Fibroblast of skin of right biceps (primary cell): ENCODE results near the gene FOXR1.
"Not testable (repeated sequence)": the region's sequence is repeated elsewhere in the genome, so short reads cannot be mapped to it uniquely, and the experiment has no call there.

Experiments
- DNase-seq: peaks from one replicate; pipeline ENCODE4 v3.0.0-alpha.2; 2013

FOXR1 gene

GRCh38 chr11:118948000-118948399, 23.6 kb upstream of the FOXR1 start:
- no peak for DNase-seq

DNA sequence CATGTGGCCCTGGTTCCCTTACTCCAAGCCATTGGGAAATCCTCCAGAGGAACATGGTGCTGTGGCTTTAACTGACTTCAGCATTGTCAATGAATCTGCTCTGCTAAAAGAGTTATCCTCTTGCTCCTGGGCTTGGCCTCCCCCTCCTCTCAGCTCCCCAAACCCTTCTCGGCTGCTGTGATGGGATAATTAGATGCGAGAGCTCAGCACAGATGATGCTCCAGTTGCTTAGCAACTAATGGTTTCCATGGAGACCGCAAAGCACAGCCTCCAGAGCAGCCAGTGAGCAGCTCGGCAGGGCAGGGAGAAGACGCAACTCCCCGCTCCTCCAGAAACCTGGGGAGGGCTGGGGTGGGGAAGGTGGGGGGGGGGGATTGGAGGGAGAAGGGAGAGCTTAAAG, 18.3 kb upstream of the FOXR1 start:
- DNase-seq, result peak; percentile 27

- DNase-seq, result not testable (repeated sequence)
These were observed 17.6 kb upstream of the FOXR1 start for GRCh38 chr11:118953976-118954375.

DNA sequence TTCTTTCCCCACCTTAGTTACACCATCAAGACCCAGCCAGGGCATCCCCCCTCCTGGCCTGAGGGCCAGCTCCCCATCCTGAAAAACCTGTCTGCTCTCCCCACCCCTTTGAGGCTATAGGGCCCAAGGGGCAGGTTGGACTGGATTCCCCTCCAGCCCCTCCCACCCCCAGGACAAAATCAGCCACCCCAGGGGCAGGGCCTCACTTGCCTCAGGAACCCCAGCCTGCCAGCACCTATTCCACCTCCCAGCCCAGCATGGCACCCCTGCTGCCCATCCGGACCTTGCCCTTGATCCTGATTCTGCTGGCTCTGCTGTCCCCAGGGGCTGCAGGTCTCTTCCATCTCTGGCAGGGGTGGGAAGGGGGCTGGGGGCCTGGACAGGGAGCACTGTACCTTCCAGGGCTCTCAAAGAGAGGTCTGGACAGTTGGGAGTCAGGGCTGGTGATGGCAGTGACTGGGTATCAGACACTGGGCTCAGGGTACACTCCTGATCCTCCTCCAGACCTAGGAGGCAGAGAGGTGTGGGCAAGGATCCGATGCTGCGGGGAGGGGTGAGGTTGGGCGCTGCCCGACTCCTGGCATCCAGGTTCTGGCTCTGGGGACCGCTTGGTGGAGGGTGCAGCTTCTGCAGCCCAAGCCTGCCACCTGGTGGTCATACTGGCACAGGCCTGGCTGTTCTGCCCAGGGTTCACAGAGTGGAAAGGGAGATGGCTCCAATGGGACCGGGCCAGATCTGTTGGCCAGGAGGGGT, 15.3 kb upstream of the FOXR1 start, which contains the start of gene UPK2:
UPK2 (plus strand) TSS at position 205 of the 753 bp plus-strand sequence; CDS start at position 258, 53 bp downstream.
- peak; percentile 70 for DNase-seq

DNA sequence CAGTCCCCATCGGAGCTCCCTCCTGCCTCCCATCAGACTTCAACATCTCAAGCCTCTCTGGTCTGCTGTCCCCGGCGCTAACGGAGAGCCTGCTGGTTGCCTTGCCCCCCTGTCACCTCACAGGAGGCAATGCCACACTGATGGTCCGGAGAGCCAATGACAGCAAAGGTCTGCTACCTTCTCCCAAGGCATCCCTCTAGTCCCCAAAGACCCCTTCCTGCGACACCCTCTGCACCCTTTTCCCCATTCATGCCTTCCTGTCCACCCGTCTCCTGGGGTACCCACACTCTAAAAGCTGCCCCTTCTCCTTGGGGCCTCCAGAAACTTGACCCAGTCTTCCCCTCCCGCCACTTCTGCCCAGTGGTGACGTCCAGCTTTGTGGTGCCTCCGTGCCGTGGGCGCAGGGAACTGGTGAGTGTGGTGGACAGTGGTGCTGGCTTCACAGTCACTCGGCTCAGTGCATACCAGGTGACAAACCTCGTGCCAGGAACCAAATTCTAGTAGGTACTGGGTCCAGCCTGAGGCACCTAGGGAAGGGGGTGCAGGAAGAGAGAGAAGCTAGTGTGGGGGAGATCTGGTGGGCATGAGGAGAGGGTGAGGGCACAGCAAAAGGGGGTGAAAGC, 14.6 kb upstream of the FOXR1 start:
- DNase-seq, result no peak

DNA sequence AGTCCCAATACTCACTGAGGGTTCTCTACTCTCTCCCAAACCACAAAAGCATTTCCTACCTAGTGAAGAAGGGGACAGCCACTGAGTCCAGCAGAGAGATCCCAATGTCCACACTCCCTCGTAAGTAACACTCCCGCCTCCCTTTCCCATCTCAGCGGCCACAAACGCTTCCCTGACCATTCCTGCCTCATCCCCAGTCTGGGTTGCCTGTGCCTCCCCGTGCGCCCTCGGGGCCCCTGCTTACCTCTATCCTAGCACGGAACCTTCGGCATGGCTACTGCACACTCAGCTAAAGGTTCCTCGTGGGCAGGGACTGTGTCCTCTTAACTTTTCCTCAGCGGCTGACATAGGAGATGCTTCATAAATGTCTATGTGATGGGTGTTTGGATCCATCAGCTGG, 14.0 kb upstream of the FOXR1 start:
- DNase-seq, result no peak

GRCh38 chr11:118957968-118958367, 13.6 kb upstream of the FOXR1 start:
- DNase-seq, result no peak

GRCh38 chr11:118958577-118958976, 13.0 kb upstream of the FOXR1 start:
- no peak for DNase-seq

DNA sequence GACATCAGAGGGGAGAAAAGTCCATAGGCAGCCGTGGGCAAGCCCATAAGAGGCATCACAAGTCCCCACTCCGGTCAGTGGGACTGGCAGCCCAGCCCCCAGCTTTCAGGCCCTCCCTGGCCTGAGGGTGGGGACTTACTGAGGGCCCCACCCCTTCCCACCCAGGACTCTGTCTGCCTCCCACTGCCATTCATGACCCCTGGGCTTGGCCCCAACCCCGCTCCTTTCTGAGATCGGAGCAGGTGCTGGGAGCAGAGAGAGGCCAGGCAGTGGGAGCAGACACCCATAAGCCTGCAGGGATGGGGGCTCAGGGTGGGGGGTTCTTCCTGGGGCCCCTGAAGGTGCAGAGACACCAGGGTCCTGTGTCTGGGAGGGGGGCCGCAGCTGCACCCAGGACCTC, 10.4 kb upstream of the FOXR1 start:
- no peak for DNase-seq

GRCh38 chr11:118961591-118961990, 10.0 kb upstream of the FOXR1 start:
- DNase-seq, result no peak

- DNase-seq, result not testable (repeated sequence)
These were observed 2.1 kb upstream of the FOXR1 start for GRCh38 chr11:118969508-118969907.

GRCh38 chr11:118973985-118974384, 2.4 kb downstream of the FOXR1 start:
- no peak for DNase-seq

DNA sequence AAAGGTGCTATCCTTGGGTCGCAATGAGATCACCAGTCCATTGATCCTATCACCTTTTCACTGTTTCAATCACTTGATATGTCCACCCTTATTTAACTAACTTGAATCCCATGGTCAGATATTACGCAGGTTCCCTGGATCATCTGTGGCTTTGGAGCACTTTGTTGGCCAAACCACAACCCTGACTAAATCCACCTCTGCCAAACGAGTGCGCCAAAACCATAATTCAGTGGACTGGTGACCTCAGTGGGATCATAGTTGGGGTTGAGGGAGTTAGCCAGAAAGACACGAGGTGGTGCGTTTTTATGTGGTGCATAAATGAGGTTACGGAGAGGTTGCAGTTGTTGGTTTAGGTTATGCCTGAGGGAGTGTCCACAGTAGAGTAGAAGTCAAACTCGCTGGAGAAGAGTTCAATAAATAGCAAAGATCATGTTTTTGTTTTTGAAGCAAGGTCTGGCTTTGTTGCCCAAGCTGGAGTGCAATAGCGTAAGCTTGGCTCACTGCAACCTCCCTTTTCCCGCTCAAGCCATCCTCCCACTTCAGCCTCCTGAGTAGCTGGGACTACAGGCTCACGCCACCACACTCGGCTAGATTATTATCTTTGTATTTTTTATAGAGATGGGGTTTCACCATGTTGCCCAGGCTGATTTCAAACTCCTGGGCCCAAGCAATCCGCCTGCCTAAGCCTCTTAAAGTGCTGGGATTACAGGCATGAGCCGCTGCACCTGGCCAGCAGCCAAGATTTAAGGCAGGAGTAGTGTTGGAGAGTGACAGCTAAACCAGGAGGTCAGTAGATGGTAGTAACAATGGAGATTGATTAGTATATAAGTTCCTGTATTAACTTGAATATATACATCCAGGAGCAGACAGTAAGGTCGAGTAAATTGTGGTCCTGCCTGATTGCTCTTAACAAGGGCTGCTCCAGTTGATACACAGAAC, 4.5 kb downstream of the FOXR1 start:
- DNase-seq, result no peak

DNA sequence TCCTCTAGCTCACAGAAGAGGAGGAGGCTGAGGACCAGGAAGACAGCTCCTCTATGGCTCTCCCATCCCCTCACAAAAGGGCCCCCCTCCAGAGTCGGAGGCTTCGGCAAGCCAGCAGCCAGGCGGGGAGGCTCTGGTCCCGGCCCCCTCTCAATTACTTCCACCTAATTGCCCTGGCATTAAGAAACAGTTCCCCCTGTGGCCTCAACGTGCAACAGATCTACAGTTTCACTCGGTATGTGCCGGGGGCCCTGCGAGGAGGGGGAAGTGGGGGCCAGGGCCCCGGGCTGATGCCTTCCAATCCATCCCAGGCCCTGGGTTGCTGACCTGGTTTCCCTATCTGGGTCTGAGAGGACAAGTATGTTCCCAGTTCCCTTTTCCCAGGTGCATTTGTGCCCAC, 7.9 kb downstream of the FOXR1 start:
- DNase-seq, result no peak

- no peak for DNase-seq
These were observed 8.8 kb downstream of the FOXR1 start for GRCh38 chr11:118980191-118980881.

- not testable (repeated sequence) for DNase-seq
These were observed 12.8 kb downstream of the FOXR1 start for GRCh38 chr11:118984337-118984736.

- DNase-seq, result no peak
These were observed 13.3 kb downstream of the FOXR1 start for GRCh38 chr11:118984825-118985224.

DNA sequence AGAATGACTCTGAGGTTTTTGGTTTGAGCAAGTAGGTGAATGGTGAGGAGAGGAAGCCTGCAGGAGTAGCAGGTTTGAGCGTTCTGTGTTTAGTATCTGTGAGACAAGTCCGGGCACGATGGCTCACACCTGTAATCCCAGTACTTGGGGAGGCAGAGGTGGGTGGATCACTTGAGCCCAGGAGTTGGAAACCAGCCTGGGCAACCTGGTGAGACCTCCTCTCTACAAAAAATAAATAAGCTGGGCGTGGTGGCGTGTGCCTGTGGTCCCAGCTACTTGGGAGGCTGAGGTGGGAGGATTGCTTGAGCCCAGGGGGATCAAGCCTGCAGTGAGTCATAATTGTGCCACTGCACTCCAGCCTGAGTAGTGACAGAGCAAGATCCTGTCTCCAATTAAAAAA, 16.7 kb downstream of the FOXR1 start:
- DNase-seq, result no peak

DNA sequence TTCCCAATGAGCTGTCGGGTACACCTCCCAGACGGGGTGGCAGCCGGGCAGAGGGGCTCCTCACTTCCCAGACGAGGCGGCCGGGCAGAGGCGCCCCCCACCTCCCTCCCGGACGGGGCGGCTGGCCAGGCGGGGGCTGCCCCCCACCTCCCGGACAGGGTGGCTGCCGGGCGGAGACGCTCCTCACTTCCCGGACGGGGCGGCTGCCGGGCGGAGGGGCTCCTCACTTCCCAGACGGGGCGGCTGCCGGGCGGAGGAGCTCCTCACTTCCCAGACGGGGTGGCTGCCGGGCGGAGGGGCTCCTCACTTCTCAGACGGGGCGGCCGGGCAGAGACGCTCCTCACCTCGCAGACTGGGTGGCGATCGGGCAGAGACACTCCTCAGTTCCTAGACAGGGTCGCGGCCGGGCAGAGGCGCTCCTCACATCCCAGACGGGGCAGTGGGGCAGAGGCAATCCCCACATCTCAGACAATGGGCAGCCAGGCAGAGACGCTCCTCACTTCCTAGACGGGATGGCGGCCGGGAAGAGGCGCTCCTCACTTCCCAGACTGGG, 20.0 kb downstream of the FOXR1 start:
- DNase-seq, result not testable (repeated sequence)

DNA sequence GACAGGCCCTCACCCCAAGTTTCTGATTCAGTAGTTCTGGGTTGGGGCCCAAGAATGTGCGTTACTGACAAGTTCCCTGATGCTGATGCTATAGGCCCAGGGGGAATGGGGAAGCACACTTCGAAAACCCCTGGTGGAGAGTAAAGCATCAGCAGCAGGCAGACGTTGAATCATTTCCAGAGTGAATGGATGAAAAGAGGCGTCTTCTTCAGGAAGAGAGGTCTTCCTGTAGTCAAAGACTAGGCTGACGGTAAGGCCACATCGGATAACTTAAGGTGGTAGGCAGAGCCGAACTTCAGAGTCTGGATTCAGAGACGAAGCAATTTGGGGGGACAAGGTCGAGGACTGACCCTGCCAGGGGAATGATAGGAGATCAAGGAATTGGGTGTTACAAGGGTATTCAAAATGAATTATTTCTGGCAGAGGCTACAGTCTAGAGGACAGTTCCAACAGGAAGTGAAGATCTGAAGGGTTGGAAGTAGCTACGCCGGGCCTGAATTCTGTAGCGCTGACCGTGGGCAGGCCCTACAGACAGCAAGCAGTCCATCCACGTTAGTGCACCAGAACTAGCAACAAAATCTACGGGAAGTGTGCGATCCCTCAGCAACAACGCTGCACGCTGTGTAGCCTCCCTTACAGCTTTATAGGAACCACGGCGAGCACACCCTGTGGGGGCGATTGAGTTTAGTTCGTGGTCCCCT, 25.5 kb downstream of the FOXR1 start:
- peak; percentile 53 for DNase-seq

- peak; percentile 85 for DNase-seq
These were observed 26.2 kb downstream of the FOXR1 start, which contains the start of gene CENATAC for GRCh38 chr11:118997627-118998387. CENATAC (plus strand) TSS chr11:118998138; CDS start chr11:118998198, 60 bp downstream.
